Endothelial cell of umbilical vein (primary cell): ENCODE measurements around the gene GRAMD2B. TPM values are rescaled to one million over a fixed set of nuclear protein-coding genes. Genes with fewer than 3 reads are reported as not detected.

Experiments used
- BruUV-seq: library from RNA; stranded (reverse); fragments of 400-500 nt; replicated peaks from 2 replicates; lab custom pipeline; 2021; lab: Mats Ljungman, UMichigan
- CTCF ChIA-PET: fragments of 300-600, 350-600 bp; sonication (Branson Sonifier 250); formaldehyde crosslinking; loops from one replicate; lab custom pipeline; 2021; ENCODE audit warnings: antibody characterized with exemption, inconsistent platforms; lab: Charles Lee
- POLR2A ChIA-PET: fragments of 300-600, 350-600 bp; sonication (Branson Sonifier 250); formaldehyde crosslinking; loops from one replicate; lab custom pipeline; 2021; ENCODE audit warnings: antibody characterized with exemption, inconsistent platforms; lab: Charles Lee
- DNase-seq: peaks from one replicate; pipeline ENCODE4 v3.0.0-alpha.2; 2011; ENCODE audit warnings: low read depth, low spot score
- FAIRE-seq: peaks from 2 replicates; lab custom pipeline; 2011; peaks lifted over from hg19 to GRCh38; lab: Jason Lieb, UNC
- H2AFZ ChIP-seq: 2 replicates; pipeline ENCODE4 v1.6.0; 2012; ENCODE audit warnings: low read depth, low read length, control low read depth, inconsistent platforms
- H3K27ac ChIP-seq: 2 replicates; pipeline ENCODE4 v1.5.1; 2011; ENCODE audit warnings: low read depth, mild to moderate bottlenecking, control low read depth, low read length, moderate library complexity; ENCODE audit not compliant: insufficient read depth
- H3K27me3 ChIP-seq, 2 experiments: 2 replicates each; pipeline versions ENCODE4 v1.6.0 to v1.6.1; 2011; ENCODE audit warnings: low read length in 2 of 2, mixed read lengths in 1 of 2; ENCODE audit not compliant: control insufficient read depth in 2 of 2, insufficient read depth in 2 of 2
- H3K36me3 ChIP-seq, 2 experiments: 2 replicates in 1 of 2; 3 replicates in 1 of 2; pipeline ENCODE4 v1.5.1; 2011; ENCODE audit warnings: low read length in 2 of 2, mild to moderate bottlenecking in 1 of 2, moderate library complexity in 1 of 2; ENCODE audit not compliant: control insufficient read depth in 2 of 2, insufficient read depth in 2 of 2; ENCODE audit errors: extremely low read depth in 1 of 2
- H3K4me1 ChIP-seq: 3 replicates; pipeline ENCODE4 v1.5.1; 2011; ENCODE audit warnings: mild to moderate bottlenecking, low read length; ENCODE audit not compliant: control insufficient read depth, insufficient read depth; ENCODE audit errors: extremely low read depth
- H3K4me2 ChIP-seq: 2 replicates; pipeline ENCODE4 v1.6.1; 2011; ENCODE audit warnings: low read length, control low read depth, mixed read lengths; ENCODE audit not compliant: insufficient read depth
- H3K4me3 ChIP-seq, 3 experiments: fragments of 200-600 bp in 1 of 3; sonication (generic), shearing (Covaris generic) in 1 of 3; replicated peaks in 1 of 3; 2 replicates each; pipeline ENCODE4 v1.5.1; 2011 to 2016; ENCODE audit warnings: control low read depth in 3 of 3, low read length in 3 of 3, mild to moderate bottlenecking in 2 of 3, inconsistent platforms in 1 of 3, low read depth in 1 of 3, moderate library complexity in 1 of 3; ENCODE audit not compliant: insufficient read depth in 1 of 3
- H3K79me2 ChIP-seq: 2 replicates; pipeline ENCODE4 v1.6.0; 2012; ENCODE audit warnings: low read length, inconsistent platforms; ENCODE audit not compliant: control insufficient read depth, insufficient read depth
- H3K9ac ChIP-seq: replicated peaks from 2 replicates; pipeline ENCODE3; 2011; ENCODE audit warnings: low read length, control low read depth; ENCODE audit not compliant: insufficient read depth; ENCODE audit errors: extremely low read depth
- H3K9me1 ChIP-seq: replicated peaks from 3 replicates; pipeline ENCODE4 v1.6.0; 2011; ENCODE audit warnings: mild to moderate bottlenecking, low read length; ENCODE audit not compliant: control insufficient read depth, insufficient read depth; ENCODE audit errors: extremely low read depth
- H3K9me3 ChIP-seq: replicated peaks from 2 replicates; pipeline ENCODE4 v1.5.1; 2012; ENCODE audit warnings: low read length, inconsistent platforms; ENCODE audit not compliant: control insufficient read depth, insufficient read depth
- H4K20me1 ChIP-seq: replicated peaks from 2 replicates; pipeline ENCODE3; 2011; ENCODE audit warnings: mild to moderate bottlenecking, low read length; ENCODE audit not compliant: control insufficient read depth, insufficient read depth; ENCODE audit errors: extremely low read depth
- EZH2 ChIP-seq: IDR thresholded peaks from 2 replicates; pipeline ENCODE4 v1.6.1; 2012; ENCODE audit warnings: borderline replicate concordance, low read depth, mild to moderate bottlenecking, moderate library complexity, low read length, inconsistent platforms; ENCODE audit not compliant: severe bottlenecking
- FOS ChIP-seq: IDR thresholded peaks from 2 replicates; pipeline ENCODE4 v1.6.1; 2011; ENCODE audit warnings: mild to moderate bottlenecking, low read length, moderate library complexity, borderline replicate concordance; ENCODE audit not compliant: insufficient read depth
- GATA2 ChIP-seq: IDR thresholded peaks from 2 replicates; pipeline ENCODE4 v1.7.0; 2011; ENCODE audit warnings: low read depth, mild to moderate bottlenecking, moderate library complexity, mixed read lengths, low read length; ENCODE audit not compliant: insufficient read length, insufficient read depth
- JUN ChIP-seq: IDR thresholded peaks from 2 replicates; pipeline ENCODE4 v1.6.1; 2011; ENCODE audit warnings: borderline replicate concordance, low read depth; ENCODE audit not compliant: insufficient read length, insufficient read depth
- MYC ChIP-seq: IDR thresholded peaks from one replicate; pipeline ENCODE4 v1.6.1; 2011; ENCODE audit warnings: mild to moderate bottlenecking, low read depth, low read length
- POLR2A ChIP-seq: IDR thresholded peaks from 2 replicates; pipeline ENCODE4 v1.6.1; 2012; ENCODE audit warnings: low read depth, mild to moderate bottlenecking, control low read depth, low read length
- POLR2AphosphoS5 ChIP-seq: IDR thresholded peaks from 2 replicates; pipeline ENCODE4 v1.6.1; 2012; ENCODE audit warnings: low read depth, mild to moderate bottlenecking, control low read depth, low read length, moderate library complexity; ENCODE audit not compliant: insufficient read depth
- dilution Hi-C: fragments of 300-500 bp; cut with MboI; formaldehyde crosslinking; loops from one replicate; pipeline ENCODE4 v1.15.0; 2019; ENCODE audit warnings: low sequenced_read_pairs; ENCODE audit not compliant: extremely low pct_ligation_motif_present
- intact Hi-C: fragments of 100-400 bp; cut with micrococcal nuclease; formaldehyde crosslinking; loops from one replicate; pipeline ENCODE4 v1.10.0; 2022
- polyA plus RNA-seq, 4 experiments: library from polyadenylated mRNA; depleted of rRNA in 3 of 4; stranded (reverse) in 3 of 4; unstranded in 1 of 4; fragments of >200 nt; gene quantifications; 2 replicates each; pipeline versions ENCODE4 v1.2.1 to v1.2.3, GENCODE V29; 2011 to 2012; ENCODE audit warnings: missing spikeins in 1 of 4
- total RNA-seq: library from RNA; stranded (reverse); gene quantifications from 2 replicates; pipeline ENCODE4 v1.2.3, GENCODE V29; 2021
- TF ChIP-seq, protein P1 (sequence below): IDR thresholded peaks from 2 replicates; pipeline ENCODE4 v1.6.1; 2011; ENCODE audit not compliant: insufficient read depth, insufficient read length
- TF ChIP-seq, protein P2 (sequence below), 2 donors: IDR thresholded peaks; 1 replicate in 1 of 2; 2 replicates in 1 of 2; pipeline ENCODE4 v1.5.1; 2011; ENCODE audit warnings: low read length in 2 of 2, mild to moderate bottlenecking in 2 of 2, moderate library complexity in 2 of 2, control low read depth in 1 of 2, inconsistent platforms in 1 of 2, low read depth in 1 of 2; ENCODE audit not compliant: insufficient read depth in 1 of 2; ENCODE audit errors: extremely low read depth in 1 of 2

GRAMD2B gene
- total and polyA plus RNA-seq, 2 donors (not counting 3 experiments of a cell fraction or from before 2014, with no cell fraction given), result 2.0 to 5.5 TPM

DNA sequence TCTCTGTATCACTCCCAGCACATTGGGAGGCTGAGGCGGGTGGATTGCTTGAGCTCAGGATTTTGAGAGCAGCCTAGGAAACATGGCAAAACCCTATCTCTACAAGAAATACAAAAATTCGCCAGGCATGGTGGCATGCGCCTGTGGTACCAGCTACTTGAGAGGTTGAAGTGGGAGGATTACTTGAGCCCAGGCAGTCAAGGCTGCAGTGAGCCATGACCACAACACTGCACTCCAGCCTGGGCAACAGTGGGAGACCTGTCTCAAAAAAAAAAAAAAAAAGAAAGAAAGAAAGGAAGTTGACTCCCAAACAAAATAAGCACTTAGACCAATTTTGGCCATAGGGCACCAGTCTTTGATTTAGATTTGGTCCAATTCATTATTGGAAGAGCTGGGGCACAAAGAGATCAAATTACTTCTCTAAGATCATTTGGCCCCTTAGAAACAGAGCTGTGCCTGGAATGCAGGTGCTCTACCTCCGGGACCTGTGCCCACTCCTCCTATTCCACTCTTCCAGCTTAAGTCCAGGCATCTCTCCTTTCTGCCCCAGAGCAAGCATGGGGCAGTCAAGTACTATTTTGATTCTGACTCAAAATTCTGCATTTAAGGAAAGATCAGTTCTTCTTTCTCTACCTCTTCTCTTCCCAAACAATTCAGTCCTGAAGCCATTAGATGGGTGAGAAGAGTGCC lies 112.8 kb downstream of the GRAMD2B start:
- dilution Hi-C loops, result loop anchor here (25.0 kb wide), 1 partner anchor 199 kb away; no protein-coding TSS in a partner anchor
- H2AFZ ChIP-seq, result no peak overlapping the region
- intact Hi-C loops, result no loop called here
- BruUV-seq, result no TSS peak
- H3K27me3 ChIP-seq, result peaks cover 0 to 2% of the 10 kb centered on the region in 2 experiments
- H3K27ac ChIP-seq, result no peak overlapping the region
- no peak overlapping the region for H3K9ac ChIP-seq
- ChIA-PET POLR2A (no interaction called here), CTCF (interaction anchor here (1.0 to 1.9 kb wide), 2 partner anchors 59 to 183 kb away, joined by 3 to 6 read pairs; partner anchors contain the start of gene ALDH7A1)
- DNase-seq, result no peak
- no peak overlapping the region for H3K4me2 ChIP-seq
- no peaks in the 10 kb centered on the region for H3K36me3 ChIP-seq
- TF ChIP-seq, protein P1, sequence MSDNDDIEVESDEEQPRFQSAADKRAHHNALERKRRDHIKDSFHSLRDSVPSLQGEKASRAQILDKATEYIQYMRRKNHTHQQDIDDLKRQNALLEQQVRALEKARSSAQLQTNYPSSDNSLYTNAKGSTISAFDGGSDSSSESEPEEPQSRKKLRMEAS, result no peak
- no peak for TF ChIP-seq MYC
- no peak overlapping the region for H3K4me3 ChIP-seq
- H3K9me3 ChIP-seq, result no peaks in the 10 kb centered on the region
- no peak for FAIRE-seq
- H3K4me1 ChIP-seq, result no peaks in the 10 kb centered on the region
- H3K9me1 ChIP-seq, result no peaks in the 10 kb centered on the region
- no peaks in the 10 kb centered on the region for H3K79me2 ChIP-seq
- no peaks in the 10 kb centered on the region for H4K20me1 ChIP-seq

DNA sequence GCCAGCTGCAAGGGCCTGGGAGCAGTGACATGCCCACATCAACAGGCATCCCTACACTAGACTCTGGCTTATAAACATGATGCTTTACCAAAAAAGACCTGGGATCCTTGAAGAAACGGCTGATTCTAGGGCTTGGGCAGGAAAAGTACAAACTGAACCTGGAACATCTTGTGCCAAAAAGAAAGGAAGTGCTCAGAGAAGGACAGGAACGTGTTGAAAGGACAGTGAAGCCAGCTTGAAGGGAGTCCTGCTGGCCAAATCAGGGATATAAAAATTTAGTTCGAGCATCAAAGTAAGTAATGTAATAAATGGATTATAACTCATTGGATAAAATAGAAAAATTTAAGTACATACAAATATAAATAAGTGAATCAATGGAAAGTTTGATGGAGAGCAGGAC lies 113.7 kb downstream of the GRAMD2B start:
- dilution Hi-C loops (loop anchor here (25.0 kb wide), 1 partner anchor 200 kb away; no protein-coding TSS in a partner anchor), intact Hi-C loops (no loop called here)
- no peak for TF ChIP-seq EZH2
- no peak for TF ChIP-seq JUN
- TF ChIP-seq POLR2AphosphoS5, result no peak
- no peak for TF ChIP-seq POLR2A
- TF ChIP-seq, protein P2, sequence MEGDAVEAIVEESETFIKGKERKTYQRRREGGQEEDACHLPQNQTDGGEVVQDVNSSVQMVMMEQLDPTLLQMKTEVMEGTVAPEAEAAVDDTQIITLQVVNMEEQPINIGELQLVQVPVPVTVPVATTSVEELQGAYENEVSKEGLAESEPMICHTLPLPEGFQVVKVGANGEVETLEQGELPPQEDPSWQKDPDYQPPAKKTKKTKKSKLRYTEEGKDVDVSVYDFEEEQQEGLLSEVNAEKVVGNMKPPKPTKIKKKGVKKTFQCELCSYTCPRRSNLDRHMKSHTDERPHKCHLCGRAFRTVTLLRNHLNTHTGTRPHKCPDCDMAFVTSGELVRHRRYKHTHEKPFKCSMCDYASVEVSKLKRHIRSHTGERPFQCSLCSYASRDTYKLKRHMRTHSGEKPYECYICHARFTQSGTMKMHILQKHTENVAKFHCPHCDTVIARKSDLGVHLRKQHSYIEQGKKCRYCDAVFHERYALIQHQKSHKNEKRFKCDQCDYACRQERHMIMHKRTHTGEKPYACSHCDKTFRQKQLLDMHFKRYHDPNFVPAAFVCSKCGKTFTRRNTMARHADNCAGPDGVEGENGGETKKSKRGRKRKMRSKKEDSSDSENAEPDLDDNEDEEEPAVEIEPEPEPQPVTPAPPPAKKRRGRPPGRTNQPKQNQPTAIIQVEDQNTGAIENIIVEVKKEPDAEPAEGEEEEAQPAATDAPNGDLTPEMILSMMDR (IDR thresholded peaks at IDR 0.05; ENCODE audit: extremely low read depth in 1 of 2, insufficient read depth in 1 of 2, low read depth in 1 of 2, low read length in 2 of 2), result no peak
- TF ChIP-seq FOS, result no peak
- TF ChIP-seq GATA2, result no peak
- no peak for TF ChIP-seq MYC
- TF ChIP-seq, protein P1, result no peak
- no peak overlapping the region for H3K4me3 ChIP-seq
- DNase-seq (no peak), FAIRE-seq (no peak)
- H3K4me2 ChIP-seq, result no peak overlapping the region
- H3K36me3 ChIP-seq, result no peaks in the 10 kb centered on the region
- CTCF ChIA-PET, result interaction anchor here (1.0 to 1.9 kb wide), 2 partner anchors 184 to 194 kb away, joined by 3 to 6 read pairs; no protein-coding TSS in a partner anchor
- H3K27me3 ChIP-seq, result no peaks in the 10 kb centered on the region
- no TSS peak for BruUV-seq
- H2AFZ ChIP-seq, result no peak overlapping the region
- no peak overlapping the region for H3K27ac ChIP-seq
- POLR2A ChIA-PET, result no interaction called here
- no peak overlapping the region for H3K9ac ChIP-seq
- H3K9me3 ChIP-seq, result no peaks in the 10 kb centered on the region
- H3K79me2 ChIP-seq, result no peaks in the 10 kb centered on the region
- H3K9me1 ChIP-seq, result no peaks in the 10 kb centered on the region
- no peaks in the 10 kb centered on the region for H4K20me1 ChIP-seq
- no peaks in the 10 kb centered on the region for H3K4me1 ChIP-seq
